Thyroid gland (tissue), 4 donors: ENCODE results near the gene TMEM127. TPM values are rescaled to one million over a fixed set of nuclear protein-coding genes. Genes with fewer than 3 reads are reported as not detected.

Source experiments
- DNase-seq, 2 donors: peaks; one replicate each; pipeline ENCODE4 v3.0.0-alpha.2; 2019
- H3K27ac ChIP-seq, 3 donors: fragments of 200-600 bp; sonication (generic); 1 replicate in 2 of 3; 2 replicates in 1 of 3; pipeline ENCODE4 v1.5.1; 2016 to 2019; ENCODE audit warnings: mild to moderate bottlenecking in 1 of 3, moderate library complexity in 1 of 3
- H3K27me3 ChIP-seq: fragments of 200-600 bp; sonication (generic); one replicate; pipeline ENCODE4 v1.5.1; 2019
- H3K36me3 ChIP-seq, 2 donors: fragments of 200-600 bp; sonication (generic); one replicate each; pipeline ENCODE4 v1.5.1; 2016 to 2019
- H3K4me1 ChIP-seq, 2 donors: fragments of 200-600 bp; sonication (generic); one replicate each; pipeline ENCODE4 v1.5.1; 2017 to 2019
- H3K4me3 ChIP-seq, 3 donors: fragments of 200-600 bp; sonication (generic); replicated peaks in 1 of 3; 1 replicate in 2 of 3; 2 replicates in 1 of 3; pipeline ENCODE4 v1.5.1; 2016; ENCODE audit warnings: mild to moderate bottlenecking in 1 of 3
- H3K9me3 ChIP-seq: fragments of 200-600 bp; sonication (generic); one replicate; pipeline ENCODE4 v1.5.1; 2017
- CTCF ChIP-seq, 6 experiments: fragments of 200-600 bp in 3 of 6; fragments of 450-650 bp in 3 of 6; sonication (generic) in 3 of 6; IDR thresholded peaks; one replicate each; pipeline ENCODE4 v1.5.1; 2016 to 2019; ENCODE audit warnings: antibody characterized with exemption in 6 of 6, mild to moderate bottlenecking in 2 of 6, inconsistent platforms in 1 of 6, moderate library complexity in 1 of 6
- POLR2A ChIP-seq, 2 donors: fragments of 450-650 bp; IDR thresholded peaks; one replicate each; pipeline ENCODE4 v1.6.1; 2017; ENCODE audit warnings: antibody characterized with exemption in 2 of 2, mild to moderate bottlenecking in 2 of 2, moderate library complexity in 1 of 2
- WGBS, 2 donors: methylation state at CpG; one replicate each; pipeline ENCODE4 v1.1.5; 2017; 5-methylcytosine and 5-hydroxymethylcytosine counted together
- intact Hi-C: fragments of 100-400 bp; cut with DNase I; formaldehyde crosslinking; loops from one replicate; pipeline ENCODE4 v1.15.1; 2023
- total RNA-seq, 4 donors: library from RNA; depleted of rRNA; stranded (reverse); fragments of >200 nt; gene quantifications; one replicate each; pipeline ENCODE4 v1.2.3, GENCODE V29; 2016

The TMEM127 gene
- total RNA-seq, 4 donors from 2014 or later: 45.7 to 53.6 (median 48.7) TPM

DNA sequence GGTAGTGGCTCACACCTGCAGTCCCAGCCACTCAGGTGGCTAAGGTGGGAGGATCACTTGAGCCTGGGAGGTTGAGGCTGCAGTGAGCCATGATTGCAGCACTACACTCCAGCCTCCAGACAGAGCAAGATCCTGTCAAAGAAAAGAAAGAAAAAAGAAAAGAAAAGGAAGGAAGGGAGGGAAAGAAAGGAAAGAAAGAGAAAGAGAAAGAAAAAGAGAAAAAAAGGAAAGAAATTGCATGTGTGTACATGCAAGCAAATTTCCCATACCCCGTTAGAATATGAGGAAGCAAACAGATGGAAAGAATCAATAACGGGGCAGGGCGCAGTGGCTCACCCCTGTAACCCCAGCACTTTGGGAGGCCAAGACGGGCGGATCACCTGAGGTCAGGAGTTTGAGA lies 17.9 kb downstream of the TMEM127 start:
- TF ChIP-seq CTCF (IDR thresholded peaks at IDR 0.05) (no peak), POLR2A (IDR thresholded peaks at IDR 0.05) (no peak)
- no peaks in the 10 kb centered on the region for H3K27me3 ChIP-seq
- H3K36me3 ChIP-seq: peaks cover 6 to 13% of the 10 kb centered on the region in 2 donors
- intact Hi-C loops: no loop called here
- 94 to 95% methylated on average over 5 of the region's 5 CpGs for WGBS, 2 donors
- H3K9me3 ChIP-seq: no peaks in the 10 kb centered on the region
- H3K4me1 ChIP-seq: peaks cover 5 to 34% of the 10 kb centered on the region in 2 donors
- DNase-seq: no peak
- H3K27ac ChIP-seq: no peak overlapping the region
- H3K4me3 ChIP-seq: no peak overlapping the region

- intact Hi-C loops: no loop called here
- DNase-seq: no peak
- TF ChIP-seq POLR2A (IDR thresholded peaks at IDR 0.05) (no peak), CTCF (IDR thresholded peaks at IDR 0.05) (no peak)
- Histone ChIP-seq H3K36me3 (peaks cover 0 to 4% of the 10 kb centered on the region in 2 donors), H3K27ac (no peak overlapping the region), H3K4me3 (no peak overlapping the region), H3K9me3 (no peaks in the 10 kb centered on the region), H3K4me1 (peaks cover 5 to 36% of the 10 kb centered on the region in 2 donors), H3K27me3 (no peaks in the 10 kb centered on the region)
- WGBS, 2 donors: 87 to 89% methylated on average over 3 of the region's 3 CpGs
Measured at GRCh38 chr2:96247009-96247408, 18.8 kb downstream of the TMEM127 start.

DNA sequence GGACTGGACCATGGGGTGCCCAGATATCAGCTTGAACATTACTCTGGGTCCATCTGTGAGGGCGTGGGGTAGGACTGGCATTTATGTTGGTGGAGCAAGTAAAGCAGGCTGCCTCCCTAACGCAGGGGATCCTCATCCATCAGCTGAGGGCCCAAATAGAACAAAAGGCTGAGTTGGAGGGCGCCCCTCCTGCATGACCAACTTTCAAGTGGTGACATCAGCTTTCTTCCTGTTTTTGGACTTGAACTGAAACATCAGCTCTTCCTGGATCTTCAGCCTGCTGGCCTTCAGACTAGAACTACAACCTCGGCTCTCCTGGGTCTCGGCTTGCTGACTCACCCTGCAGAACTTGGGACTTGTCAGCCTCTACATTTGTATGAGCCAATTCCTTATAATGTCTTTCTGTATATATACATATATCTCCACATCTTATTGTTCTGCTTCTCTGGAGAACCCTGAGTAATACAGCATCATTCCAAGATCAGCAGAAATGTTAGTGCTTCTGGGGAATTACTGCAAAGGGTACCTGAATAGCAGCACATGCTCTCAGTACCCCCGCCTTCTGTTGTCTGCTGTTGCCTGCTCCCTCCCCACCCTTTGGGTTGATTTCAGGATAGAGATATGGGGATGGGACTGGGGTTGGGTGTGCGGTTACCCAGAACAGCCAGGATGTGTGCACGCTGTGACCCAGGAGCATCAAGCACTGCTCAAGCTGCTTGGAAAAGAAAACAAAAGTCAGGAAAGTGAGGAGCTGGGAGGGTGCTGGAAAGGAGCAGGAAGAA lies 20.0 kb downstream of the TMEM127 start:
- H3K27me3 ChIP-seq: no peaks in the 10 kb centered on the region
- no peaks in the 10 kb centered on the region for H3K36me3 ChIP-seq
- no peak for TF ChIP-seq CTCF (IDR thresholded peaks at IDR 0.05)
- no peak for TF ChIP-seq POLR2A (IDR thresholded peaks at IDR 0.05)
- peaks cover 5 to 33% of the 10 kb centered on the region in 2 donors for H3K4me1 ChIP-seq
- 68 to 71% methylated on average over 8 of the region's 8 CpGs for WGBS, 2 donors
- intact Hi-C loops: no loop called here
- peak; percentile 29 for DNase-seq
- H3K27ac ChIP-seq: peak overlapping the region in 1 of 3 donors; percentile 24
- H3K9me3 ChIP-seq: no peaks in the 10 kb centered on the region
- no peak overlapping the region for H3K4me3 ChIP-seq

DNA sequence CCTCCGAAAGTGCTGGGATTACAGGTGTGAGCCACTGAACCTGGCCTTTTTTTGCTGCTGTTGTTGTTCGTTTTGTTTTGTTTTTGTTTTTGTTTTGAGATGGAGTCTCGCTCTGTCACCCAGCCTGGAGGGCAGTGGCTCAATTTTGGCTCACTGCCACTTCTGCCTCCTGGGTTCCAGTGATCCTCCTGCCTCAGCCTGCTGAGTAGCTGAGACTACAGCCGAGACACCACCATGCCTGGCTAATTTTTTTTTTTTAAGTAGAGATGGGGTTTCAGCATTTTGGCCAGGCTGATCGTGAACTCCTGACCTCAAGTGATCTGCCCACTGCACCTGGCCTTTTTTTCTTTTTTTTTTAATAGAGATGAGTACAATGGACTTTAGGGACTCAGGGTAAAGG lies 22.0 kb downstream of the TMEM127 start:
- Histone ChIP-seq H3K4me1 (peaks cover 5 to 21% of the 10 kb centered on the region in 2 donors), H3K9me3 (no peaks in the 10 kb centered on the region), H3K27ac (no peak overlapping the region), H3K4me3 (no peak overlapping the region), H3K36me3 (no peaks in the 10 kb centered on the region), H3K27me3 (no peaks in the 10 kb centered on the region)
- intact Hi-C loops: no loop called here
- no peak for DNase-seq
- TF ChIP-seq CTCF (IDR thresholded peaks at IDR 0.05) (no peak), POLR2A (IDR thresholded peaks at IDR 0.05) (no peak)
- WGBS, 2 donors: 94 to 95% methylated on average over 5 of the region's 5 CpGs

- intact Hi-C loops: no loop called here
- no peaks in the 10 kb centered on the region for H3K9me3 ChIP-seq
- peak overlapping the region; percentile 6 to 42 (median 33) for H3K27ac ChIP-seq
- peak in 1 of 2 donors; percentile 15 for DNase-seq
- no peaks in the 10 kb centered on the region for H3K27me3 ChIP-seq
- H3K4me1 ChIP-seq: peaks cover 5 to 21% of the 10 kb centered on the region in 2 donors
- H3K36me3 ChIP-seq: no peaks in the 10 kb centered on the region
- H3K4me3 ChIP-seq: no peak overlapping the region
- 76 to 89% methylated on average over 5 of the region's 5 CpGs for WGBS, 2 donors
- TF ChIP-seq POLR2A (IDR thresholded peaks at IDR 0.05): no peak
- TF ChIP-seq CTCF (IDR thresholded peaks at IDR 0.05): no peak
Measured at GRCh38 chr2:96241900-96242611, 23.7 kb downstream of the TMEM127 start.
